ENCODE results near the gene PRTN3.
"Not testable (repeated sequence)": the region's sequence is repeated elsewhere in the genome, so short reads cannot be mapped to it uniquely, and the experiment has no call there.

The PRTN3 gene

DNA sequence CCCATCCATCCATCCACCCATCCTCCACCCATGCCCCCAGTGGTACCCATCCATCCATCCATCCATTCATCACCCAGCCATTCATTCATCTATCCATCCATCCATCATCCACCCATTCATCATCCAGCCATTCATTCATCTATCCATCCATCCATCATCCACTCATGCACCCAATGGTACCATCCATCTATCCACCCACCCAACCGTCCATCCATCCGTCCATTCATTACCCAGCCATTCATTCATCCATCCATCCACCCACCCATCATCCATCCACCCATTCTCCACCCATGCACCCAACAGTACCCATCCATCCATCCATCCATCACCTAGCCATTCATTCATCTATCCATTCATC is 24.3 kb upstream of the PRTN3 start:
- no peak for DNase-seq

DNA sequence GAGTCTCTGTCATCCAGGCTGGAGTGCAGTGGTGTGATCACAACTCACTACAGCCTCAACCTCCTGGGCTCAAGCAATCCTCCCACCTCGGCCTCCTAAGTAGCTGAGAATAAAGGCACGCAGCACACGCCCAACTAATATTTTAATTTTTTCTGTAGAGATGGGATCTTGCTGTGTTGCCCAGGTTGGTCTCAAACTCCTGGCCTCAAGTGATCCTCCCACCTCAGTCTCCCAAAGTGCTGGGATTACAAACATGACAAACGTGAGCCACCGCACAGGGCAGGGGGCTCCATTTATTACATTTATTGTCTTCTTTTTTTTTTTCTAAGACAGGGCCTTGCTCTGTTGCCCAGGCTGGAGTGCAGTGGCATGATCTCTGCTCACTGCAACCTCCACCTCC is 20.6 kb upstream of the PRTN3 start:
- DNase-seq, result not testable (repeated sequence)

DNA sequence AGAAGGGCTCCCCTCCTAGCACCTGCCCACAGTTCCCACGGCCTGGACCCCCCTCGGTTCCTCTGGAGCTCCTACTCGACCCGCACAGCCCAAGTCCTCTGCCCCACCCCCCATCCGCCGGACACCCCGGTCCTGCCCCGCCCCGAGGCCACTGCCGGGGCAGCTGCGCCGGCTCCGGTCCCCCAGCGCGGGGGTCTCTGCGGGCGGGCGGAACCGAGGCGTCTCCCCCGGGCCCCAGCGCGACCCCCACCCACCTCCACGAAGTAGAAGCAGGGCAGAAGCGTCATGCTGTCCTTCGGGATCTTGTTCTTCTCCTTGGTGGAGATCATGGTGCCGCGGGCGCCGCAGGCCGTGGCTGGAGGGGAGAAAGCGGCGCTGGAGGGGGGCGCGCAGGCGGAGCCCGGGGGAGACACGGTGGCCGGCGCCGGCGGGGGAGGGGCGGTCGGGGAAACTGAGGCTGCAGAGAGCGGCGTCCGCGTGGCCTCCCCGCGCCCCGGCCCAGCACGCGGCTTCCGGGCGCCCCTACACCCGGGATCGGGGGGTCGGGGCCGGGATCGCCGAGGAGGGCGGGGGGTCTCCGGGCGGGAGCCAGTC is 19.5 kb upstream of the PRTN3 start:
- DNase-seq, result no peak

DNA sequence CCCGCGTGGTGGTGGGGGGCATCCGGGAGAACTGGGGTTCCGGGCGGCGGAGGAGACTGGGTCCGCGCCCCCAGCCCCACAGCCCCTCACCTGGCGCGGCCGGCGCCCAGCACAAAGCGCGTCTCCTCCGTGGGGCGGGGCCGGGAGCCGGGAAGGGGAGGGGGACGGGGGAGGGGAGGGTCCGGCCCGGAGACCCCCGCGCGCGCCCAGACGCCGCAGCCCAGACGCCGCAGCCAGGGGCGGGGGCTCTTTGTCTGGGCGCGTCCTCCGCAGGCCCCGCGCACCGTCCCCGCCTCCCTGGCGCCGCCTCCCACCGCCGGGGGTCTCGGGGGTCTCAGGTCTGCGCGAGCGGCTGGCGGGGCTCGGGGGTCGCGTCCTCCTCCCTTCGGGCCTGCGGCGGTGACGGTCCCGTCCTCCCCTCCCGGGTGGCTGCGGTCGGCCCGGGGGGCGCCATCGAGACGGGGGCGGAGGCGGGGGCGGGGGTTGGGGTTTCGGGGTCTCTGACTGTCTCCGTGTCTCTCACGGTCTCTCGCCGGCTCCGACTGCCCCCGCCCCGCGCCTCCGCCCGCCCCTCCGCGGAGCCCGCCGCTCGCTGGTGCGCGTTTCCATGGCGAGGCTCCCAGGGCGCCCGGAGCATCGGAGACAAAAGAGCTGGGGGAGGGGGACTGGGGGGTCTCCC is 18.8 kb upstream of the PRTN3 start, which contains the start of gene PLPPR3:
Gene PLPPR3 (minus strand): TSS at position 131 of the 679 bp plus-strand sequence. CDS start 396 bp downstream, outside the sequence.
- DNase-seq, result no peak

DNA sequence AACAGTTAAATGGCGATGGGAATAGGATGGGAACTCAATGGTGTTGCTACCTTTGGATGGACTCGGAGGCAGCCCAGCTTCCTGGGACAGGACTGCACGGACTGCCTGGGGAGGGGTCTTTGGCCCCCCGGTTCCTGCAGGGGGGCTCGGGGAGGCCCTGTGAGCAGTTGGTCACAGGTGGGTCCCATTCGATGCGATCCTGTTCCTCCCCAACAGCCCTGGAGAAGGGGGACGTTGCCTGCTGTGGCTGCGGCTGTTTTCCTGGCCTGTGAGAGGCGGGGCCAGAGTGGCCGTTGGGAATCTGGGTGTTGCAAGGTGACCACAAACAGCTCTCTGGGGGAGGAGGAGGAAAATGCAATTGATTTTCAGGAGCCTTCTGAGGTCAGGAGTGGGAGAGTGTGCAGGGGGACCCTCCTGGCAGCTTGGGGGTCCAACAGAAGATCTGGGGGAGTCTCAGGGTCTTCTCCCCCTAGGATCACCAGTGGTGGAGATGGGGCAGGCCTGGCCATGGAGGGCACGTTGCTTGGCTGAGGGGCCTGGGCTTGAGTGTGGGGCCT is 17.2 kb upstream of the PRTN3 start:
- DNase-seq, result no peak

DNA sequence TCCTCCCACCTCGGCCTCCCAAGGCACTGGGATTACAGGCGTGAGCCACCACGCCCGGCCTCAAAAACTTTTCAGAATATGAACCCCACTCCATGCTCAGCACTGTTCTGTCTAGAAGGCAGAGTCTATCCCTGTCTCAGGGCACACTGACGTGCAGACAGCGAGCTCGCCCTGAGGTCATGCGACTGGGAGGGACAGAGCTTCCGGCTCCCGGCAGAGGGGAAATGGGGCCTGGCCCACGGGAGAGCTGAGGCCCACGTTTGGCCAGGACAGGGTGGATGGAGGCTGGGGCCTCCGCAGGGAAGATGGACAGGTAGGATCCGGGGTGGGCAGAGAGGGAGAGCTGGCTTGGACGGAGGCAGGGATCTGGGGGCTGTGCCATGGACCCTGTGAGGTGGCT is 15.9 kb upstream of the PRTN3 start:
- no peak for DNase-seq

DNA sequence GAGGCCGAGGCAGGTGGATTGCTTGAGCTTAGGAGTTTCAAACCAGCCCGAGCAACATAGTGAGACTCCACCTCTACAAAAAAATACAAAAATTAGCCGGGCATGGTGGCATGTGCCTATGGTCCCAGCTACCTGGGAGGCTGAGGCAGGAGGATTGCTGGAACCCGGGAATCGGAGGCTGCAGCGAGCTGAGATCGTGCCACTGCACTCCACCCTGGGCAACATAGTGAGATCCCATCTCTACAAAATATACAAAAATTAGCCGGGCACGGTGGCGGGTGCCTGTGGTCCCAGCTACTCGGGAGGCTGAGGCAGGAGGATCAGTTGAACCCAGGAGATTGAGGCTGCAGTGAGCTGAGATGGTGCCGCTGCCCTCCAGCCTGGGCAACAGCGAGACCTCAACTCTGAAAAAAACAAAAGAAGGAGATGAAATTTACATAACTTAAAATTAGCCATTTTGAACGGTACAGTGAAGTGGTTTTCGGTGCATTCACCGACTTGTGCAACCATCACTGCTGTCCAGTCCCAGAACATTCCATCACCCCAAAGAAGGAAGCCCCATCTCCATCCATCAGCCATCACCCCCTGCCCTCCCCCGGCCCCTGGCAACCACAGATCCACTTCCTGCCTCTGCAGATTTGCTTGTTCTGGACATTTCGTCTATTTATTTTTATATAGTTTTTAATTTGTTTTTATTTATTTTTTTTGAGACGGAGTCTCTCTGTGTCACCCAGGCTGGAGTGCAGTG is 14.7 kb upstream of the PRTN3 start:
- no peak for DNase-seq

DNA sequence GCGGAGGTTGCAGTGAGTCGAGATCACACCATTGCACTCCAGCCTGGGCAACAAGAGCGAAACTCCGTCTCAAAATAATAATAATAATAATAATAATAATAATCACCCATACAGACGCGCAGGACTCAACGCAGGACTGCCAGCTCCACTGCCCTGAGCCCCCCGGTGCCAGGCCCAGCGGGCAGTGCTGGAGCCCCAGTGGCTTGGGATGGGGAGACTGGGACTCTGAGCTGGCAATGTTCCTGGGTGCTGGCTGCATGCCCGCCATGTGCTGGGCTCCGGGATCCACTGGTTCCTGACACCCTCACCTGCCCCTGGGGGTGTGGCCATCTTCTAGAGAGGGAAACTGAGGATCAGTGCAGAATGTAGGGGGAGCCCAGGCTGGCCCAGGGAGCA is 13.5 kb upstream of the PRTN3 start:
- DNase-seq, result no peak

DNA sequence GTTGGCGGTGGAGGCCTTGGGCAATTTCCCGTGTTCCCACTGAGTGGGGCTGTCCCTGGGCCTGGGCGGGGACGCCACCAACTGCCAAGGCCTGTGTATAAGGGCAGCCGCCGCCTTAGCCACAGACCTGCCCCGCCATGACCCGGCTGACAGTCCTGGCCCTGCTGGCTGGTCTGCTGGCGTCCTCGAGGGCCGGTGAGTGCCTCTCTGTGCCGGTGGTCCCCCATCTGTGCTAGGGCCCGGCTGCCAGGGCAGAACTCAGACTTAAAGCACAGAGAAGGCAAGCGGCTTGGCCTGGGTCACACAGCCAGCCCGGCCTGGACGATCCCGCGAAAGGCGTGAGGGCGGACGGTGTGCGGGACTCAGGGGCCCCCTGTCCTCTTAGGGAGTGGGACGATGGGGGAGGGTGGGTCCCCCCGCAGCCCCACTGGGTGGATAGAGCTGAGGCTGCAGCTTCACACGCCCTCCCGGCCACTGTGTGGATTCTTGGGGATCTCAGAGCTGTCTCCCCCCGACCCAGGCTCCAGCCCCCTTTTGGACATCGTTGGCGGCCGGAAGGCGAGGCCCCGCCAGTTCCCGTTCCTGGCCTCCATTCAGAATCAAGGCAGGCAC is 13.0 kb upstream of the PRTN3 start, which contains the start of gene AZU1:
Gene AZU1 (plus strand): TSS at position 128 of the 612 bp plus-strand sequence. CDS start 10 bp downstream, at position 138.
- DNase-seq, result no peak

DNA sequence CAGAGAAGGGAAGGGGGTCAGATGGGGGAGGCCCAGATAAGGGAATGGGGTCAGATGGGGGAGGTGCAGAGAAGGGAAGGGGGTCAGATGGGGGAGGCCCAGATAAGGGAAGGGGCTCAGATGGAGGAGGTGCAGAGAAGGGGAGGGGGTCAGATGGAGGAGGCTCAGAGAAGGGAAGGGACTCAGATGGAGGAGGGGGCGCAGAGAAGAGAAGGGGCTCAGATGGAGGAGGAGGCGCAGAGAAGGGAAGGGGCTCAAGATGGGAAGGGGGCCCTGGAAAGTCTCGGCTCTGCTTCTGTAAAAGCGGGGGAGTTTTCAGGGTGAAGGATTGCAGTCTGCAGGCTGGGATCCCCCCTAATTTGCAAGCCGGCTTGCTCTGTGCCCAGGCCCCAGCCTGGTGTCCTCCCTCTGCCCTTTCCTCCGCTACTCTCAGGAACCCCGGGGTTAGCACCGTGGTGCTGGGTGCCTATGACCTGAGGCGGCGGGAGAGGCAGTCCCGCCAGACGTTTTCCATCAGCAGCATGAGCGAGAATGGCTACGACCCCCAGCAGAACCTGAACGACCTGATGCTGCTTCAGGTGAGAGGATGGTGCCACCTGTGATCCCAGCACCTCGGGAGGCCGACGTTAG is 11.6 kb upstream of the PRTN3 start:
- DNase-seq, result no peak

DNA sequence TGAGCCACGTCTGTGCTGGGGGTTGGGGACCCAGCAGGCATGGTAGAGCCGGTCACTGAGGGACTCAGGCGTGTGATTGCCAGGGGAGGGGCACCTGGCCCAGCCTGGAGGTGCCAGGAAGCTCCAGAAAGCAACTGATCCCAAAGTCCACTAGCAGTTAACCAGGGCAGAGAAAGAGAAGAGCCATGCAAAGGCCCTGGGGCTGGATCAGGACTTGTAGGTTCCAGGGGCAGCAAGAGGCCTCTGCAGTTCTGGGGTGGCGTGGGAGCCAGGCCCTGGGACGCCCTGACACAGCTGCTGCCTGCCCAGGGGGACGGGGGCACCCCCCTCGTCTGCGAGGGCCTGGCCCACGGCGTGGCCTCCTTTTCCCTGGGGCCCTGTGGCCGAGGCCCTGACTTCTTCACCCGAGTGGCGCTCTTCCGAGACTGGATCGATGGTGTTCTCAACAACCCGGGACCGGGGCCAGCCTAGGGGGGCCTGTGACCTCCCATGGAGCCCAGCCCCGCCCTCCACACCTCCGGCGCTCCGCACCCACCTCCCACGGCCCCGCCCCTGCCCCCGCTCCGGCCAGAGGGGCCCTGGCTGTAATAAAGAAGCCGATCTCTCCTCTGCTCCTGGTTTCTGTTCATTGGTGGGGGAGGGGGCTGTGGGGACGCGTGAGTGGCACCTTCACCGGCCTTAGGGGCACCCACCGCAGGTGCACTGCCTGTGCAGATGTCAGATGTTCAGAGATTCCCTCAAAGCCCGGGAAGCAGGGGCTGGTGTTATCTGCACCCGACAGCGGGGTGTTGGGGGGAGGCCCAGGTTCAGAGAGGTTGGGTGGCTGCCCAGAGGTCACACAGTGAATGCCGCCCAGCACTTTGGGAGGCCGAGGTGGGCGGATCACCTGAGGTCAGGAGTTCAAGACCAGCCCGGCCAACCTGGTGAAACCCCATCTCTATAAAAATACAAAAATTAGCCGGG is 9.1 kb upstream of the PRTN3 start:
- DNase-seq, result no peak

DNA sequence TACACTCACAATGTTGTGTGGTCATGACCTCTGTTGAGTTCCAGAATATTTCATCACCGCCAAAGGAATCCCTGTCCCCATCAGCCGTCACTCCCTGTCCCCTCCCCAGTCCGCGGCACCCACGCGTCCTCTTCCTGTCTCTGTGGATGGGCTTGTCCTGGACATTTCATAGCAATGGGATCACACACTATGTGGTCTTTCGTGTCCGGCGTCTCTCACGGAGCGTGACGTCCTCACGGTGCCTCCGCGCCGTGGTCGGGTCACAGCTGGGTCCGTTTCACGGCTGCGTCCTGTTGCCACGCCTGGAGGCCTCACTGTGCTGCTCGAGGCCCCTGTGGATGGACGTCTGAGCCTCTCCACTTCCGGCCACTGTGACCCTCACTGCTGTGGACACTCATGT is 6.6 kb upstream of the PRTN3 start:
- DNase-seq, result no peak

DNA sequence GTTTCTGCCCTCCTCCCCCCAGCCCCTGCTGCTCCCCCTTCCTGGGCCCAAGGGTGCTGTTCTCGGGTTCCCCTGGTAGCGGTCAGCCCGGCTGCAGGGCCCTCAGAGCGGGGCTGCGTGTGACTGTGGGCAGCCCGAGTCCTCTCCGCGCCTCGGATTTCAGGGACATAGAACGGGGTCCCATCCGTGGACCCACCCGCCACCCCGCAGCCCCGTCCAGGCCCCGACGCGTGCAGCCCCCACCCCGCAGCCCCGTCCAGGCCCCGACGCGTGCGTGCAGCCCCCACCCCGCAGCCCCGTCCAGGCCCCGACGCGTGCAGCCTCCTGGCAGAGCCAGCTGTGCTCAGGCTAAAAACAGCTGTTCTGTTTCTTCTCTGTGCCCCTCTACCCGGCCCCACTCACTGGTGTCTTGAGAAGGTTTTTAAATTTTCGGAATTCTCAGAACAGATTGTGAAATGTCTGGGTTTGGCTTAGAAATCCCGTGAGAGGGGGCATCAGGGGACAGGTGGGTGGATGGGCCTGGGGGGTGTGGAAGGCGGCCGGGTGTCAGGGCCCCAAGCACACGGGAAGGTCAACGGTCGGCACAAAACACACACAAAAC is 5.5 kb upstream of the PRTN3 start:
- no peak for DNase-seq

DNA sequence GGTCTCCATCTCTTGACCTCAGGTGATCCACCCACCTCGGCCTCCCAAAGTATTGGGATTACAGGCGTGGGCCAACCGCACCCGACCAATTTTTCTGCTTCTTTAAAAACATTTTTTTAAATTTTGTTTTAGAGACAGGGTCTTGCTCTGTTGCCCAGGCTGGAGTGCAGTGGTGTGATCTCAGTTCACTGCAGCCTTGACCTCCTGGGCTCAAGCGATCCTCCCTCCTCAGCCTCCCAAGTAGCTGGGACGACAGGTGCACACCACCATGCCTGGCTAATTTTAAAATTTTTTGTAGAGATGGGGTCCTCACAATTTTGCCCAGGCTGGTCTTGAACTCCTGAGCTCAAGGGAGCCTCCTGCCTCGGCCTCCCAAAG is 2.0 kb downstream of the PRTN3 start:
- DNase-seq, result not testable (repeated sequence)

DNA sequence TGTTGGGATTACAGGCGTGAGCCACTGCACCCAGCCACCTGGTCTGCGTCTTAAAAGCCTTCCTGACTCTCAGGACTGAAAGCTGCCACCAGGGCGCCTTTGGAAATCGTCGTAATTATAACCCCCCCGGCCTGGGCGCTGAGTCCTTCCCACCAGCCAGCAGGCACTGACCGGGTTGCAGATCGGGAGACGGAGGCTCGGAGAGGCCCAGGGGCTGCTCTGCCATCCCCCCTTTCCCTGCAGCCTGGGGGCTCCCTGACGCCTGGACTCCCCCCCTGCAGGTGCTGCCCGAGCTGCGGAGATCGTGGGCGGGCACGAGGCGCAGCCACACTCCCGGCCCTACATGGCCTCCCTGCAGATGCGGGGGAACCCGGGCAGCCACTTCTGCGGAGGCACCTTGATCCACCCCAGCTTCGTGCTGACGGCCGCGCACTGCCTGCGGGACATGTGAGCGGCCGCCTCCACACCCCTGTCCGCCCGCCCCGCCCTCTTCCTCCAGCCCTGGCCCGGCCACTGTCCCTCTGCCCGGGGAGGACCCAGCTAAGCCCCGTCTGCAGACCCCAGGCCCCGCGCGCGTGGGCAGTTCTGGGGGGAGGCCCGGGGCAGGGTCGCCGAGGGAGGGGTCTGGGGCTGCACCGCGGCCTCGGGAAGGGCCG is 2.5 kb downstream of the PRTN3 start:
- no peak for DNase-seq

DNA sequence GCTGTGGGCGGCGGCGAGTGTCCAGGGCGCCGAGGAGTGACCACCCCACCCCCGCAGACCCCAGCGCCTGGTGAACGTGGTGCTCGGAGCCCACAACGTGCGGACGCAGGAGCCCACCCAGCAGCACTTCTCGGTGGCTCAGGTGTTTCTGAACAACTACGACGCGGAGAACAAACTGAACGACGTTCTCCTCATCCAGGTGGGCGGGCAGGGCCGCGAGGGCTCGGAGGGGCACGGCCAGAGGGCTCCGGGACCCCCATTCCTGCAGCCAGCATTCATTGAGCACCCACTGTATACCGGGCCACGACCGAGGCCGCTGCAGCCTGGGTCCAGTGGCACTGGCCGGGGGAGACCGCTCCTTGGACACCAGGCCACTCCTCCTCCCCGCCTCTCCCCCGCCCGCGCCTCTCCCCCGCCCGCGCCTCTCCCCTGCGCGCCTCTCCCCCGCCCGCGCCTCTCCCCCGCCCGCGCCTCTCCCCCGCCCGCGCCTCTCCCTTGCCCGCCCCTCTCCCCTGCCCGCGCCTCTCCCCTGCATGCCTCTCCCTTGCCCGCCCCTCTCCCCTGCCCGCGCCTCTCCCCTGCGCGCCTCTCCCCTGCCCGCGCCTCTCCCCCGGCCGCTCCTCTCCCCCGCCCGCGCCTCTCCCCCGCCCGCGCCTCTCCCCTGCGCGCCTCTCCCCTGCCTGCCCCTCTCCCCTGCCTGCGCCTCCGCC is 3.2 kb downstream of the PRTN3 start:
- DNase-seq, result no peak

DNA sequence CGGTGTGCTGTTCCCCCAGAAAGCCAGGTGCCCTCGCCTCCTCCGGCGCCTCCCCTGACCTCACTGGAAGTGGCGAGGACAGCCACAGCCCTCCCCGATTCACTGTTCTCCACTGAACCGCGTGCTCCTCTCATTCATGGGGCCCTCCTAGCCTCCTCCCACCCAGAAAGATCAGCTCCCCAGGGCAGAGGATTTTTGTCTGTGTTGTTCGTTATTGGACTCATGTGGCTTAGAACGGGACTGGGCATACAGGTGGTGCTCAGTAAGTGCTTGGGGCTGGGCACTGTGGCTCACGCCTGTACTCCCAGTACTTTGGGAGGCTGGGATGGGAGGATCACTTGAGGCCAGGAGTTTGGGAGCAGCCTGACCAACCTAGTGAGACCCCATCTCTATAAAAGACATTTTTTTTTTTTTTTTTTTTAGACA is 3.8 kb downstream of the PRTN3 start:
- DNase-seq, result no peak

DNA sequence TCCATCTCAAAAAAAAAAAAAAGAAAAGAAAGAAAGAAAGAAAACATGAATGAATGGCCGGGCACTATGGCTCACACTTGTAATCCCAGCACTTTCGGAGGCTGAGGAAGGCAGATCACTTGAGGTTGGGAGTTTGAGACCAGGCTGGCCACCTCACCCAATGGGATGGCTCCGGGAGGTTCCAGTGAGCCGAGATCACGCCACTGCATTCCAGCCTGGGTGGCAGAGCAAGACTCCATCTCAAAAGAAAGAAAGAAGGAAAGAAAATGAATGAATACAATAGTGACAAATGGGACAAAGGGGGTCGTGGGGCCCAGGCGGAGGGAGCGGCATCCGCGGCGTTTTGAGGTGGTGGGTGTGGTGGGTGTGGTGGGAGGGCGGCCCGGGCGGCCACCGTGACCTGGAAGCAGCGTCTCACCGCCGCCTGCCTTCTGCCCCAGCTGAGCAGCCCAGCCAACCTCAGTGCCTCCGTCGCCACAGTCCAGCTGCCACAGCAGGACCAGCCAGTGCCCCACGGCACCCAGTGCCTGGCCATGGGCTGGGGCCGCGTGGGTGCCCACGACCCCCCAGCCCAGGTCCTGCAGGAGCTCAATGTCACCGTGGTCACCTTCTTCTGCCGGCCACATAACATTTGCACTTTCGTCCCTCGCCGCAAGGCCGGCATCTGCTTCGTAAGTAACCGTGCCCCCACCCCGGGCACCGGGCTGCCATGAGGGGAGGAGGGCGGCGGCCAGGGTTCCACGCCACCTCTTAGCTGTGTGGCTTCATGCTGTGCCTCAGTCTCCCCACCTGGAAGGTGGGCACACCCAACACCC is 5.1 kb downstream of the PRTN3 start:
- no peak for DNase-seq

DNA sequence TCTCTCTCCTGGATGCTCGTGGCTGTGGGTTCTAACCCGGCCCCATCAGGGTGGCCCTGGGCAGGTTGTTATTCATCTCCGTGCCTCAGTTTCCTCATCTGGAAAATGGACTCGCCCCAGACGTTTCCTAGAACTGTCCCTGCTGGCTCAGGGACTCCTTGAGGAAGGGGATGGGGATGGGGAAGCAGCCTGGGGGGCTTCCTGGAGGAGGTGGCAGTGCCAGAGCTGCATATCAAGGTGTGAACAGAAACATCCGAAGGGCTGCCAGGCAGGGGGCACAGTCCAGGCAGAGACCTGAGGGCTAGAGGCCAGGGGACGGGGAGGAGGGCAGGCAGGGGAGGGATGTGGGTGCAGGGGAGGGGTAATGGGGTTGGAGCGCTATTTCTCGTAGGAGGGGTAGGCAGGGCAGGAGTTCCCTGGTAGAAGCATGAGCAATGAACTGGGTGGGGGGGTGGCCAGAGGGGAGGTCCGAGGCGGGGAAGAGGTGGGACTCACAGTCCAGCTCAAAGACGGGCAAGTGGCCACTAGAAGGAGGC is 7.7 kb downstream of the PRTN3 start:
- no peak for DNase-seq

Measured in GDM1 (cell line).